ENCODE measurements around the gene DAZAP1.

DAZAP1 gene

GRCh38 chr19:1364070-1364704 lies 43.2 kb upstream of the DAZAP1 start:
- H3K27ac ChIP-seq: no peak overlapping the region
- TF ChIP-seq ZFX (IDR thresholded peaks at IDR 0.05; ENCODE audit: borderline replicate concordance) (no peak), CTCF (IDR thresholded peaks at IDR 0.05) (no peak)

GRCh38 chr19:1365319-1366269 lies 41.8 kb upstream of the DAZAP1 start:
- TF ChIP-seq ZFX (IDR thresholded peaks at IDR 0.05; ENCODE audit: borderline replicate concordance): no peak
- no peak for TF ChIP-seq CTCF (IDR thresholded peaks at IDR 0.05)
- H3K27ac ChIP-seq: no peak overlapping the region

- H3K27ac ChIP-seq: no peak overlapping the region
- TF ChIP-seq ZFX (IDR thresholded peaks at IDR 0.05; ENCODE audit: borderline replicate concordance) (no peak), CTCF (IDR thresholded peaks at IDR 0.05) (no peak)
Observed at GRCh38 chr19:1366296-1366695, 41.1 kb upstream of the DAZAP1 start.

GRCh38 chr19:1366899-1367870 lies 40.2 kb upstream of the DAZAP1 start:
- TF ChIP-seq ZFX (IDR thresholded peaks at IDR 0.05; ENCODE audit: borderline replicate concordance): no peak
- TF ChIP-seq CTCF (IDR thresholded peaks at IDR 0.05): no peak
- H3K27ac ChIP-seq: no peak overlapping the region

- no peak for TF ChIP-seq ZFX (IDR thresholded peaks at IDR 0.05; ENCODE audit: borderline replicate concordance)
- TF ChIP-seq CTCF (IDR thresholded peaks at IDR 0.05): no peak
- H3K27ac ChIP-seq: no peak overlapping the region
Observed at GRCh38 chr19:1369214-1369805, 38.1 kb upstream of the DAZAP1 start.

- no peak overlapping the region for H3K27ac ChIP-seq
- TF ChIP-seq CTCF (IDR thresholded peaks at IDR 0.05): no peak
- TF ChIP-seq ZFX (IDR thresholded peaks at IDR 0.05; ENCODE audit: borderline replicate concordance): no peak
Observed at GRCh38 chr19:1370579-1371361, 36.6 kb upstream of the DAZAP1 start.

Data from 22Rv1 (cell line).